OCI-LY1 (cell line): ENCODE results near the gene COL26A1.

Experiments used
- H2AFZ ChIP-seq: fragments of 200-600 bp; sonication (generic), shearing (Covaris generic); 2 replicates; pipeline ENCODE4 v1.6.0; 2014; ENCODE audit warnings: antibody characterized with exemption, mild to moderate bottlenecking, low read length
- H3F3A ChIP-seq: fragments of 200-600 bp; sonication (generic), shearing (Covaris generic); 2 replicates; pipeline ENCODE4 v1.6.0; 2014; ENCODE audit warnings: mild to moderate bottlenecking, antibody characterized with exemption, low read length, moderate library complexity; ENCODE audit not compliant: insufficient read depth
- H3K27ac ChIP-seq: fragments of 200-600 bp; sonication (generic); 2 replicates; pipeline ENCODE4 v1.5.1; 2014; ENCODE audit warnings: low read length, mixed run types, mild to moderate bottlenecking, low read depth; ENCODE audit not compliant: poor library complexity, severe bottlenecking
- H3K27me3 ChIP-seq: fragments of 200-600 bp; sonication (generic); 2 replicates; pipeline ENCODE4 v1.6.0; 2014; ENCODE audit warnings: antibody characterized with exemption, mild to moderate bottlenecking, low read length, moderate library complexity; ENCODE audit not compliant: insufficient read depth
- H3K36me3 ChIP-seq: fragments of 200-600 bp; sonication (generic); 2 replicates; pipeline ENCODE4 v1.6.1; 2014; ENCODE audit warnings: mild to moderate bottlenecking, antibody characterized with exemption, low read length, moderate library complexity, mixed read lengths; ENCODE audit not compliant: insufficient read depth
- H3K4me1 ChIP-seq: fragments of 200-600 bp; sonication (generic); 2 replicates; pipeline ENCODE4 v1.5.1; 2014; ENCODE audit warnings: mild to moderate bottlenecking, low read length, moderate library complexity; ENCODE audit not compliant: insufficient read depth, severe bottlenecking
- H3K4me2 ChIP-seq: fragments of 200-600 bp; sonication (generic), shearing (Covaris generic); 2 replicates; pipeline ENCODE4 v1.6.1; 2014; ENCODE audit warnings: low read length
- H3K4me3 ChIP-seq: fragments of 200-600 bp; sonication (generic); 2 replicates; pipeline ENCODE4 v1.5.1; 2014; ENCODE audit warnings: low read length, low read depth, mild to moderate bottlenecking, mixed read lengths; ENCODE audit not compliant: poor library complexity, severe bottlenecking
- H3K79me2 ChIP-seq: fragments of 200-600 bp; shearing (Covaris generic); 2 replicates; pipeline ENCODE4 v1.6.1; 2016; ENCODE audit warnings: mixed run types, low read length, mixed read lengths; ENCODE audit not compliant: insufficient read depth
- H3K9ac ChIP-seq: fragments of 200-600 bp; sonication (generic), shearing (Covaris generic); 2 replicates; pipeline ENCODE4 v1.6.1; 2014; ENCODE audit warnings: mild to moderate bottlenecking, low read length, mixed read lengths
- H3K9me2 ChIP-seq: fragments of 200-600 bp; sonication (generic), shearing (Covaris generic); 2 replicates; pipeline ENCODE4 v1.6.1; 2014; ENCODE audit warnings: low read depth, mild to moderate bottlenecking, low read length, mixed read lengths
- H3K9me3 ChIP-seq: fragments of 200-600 bp; shearing (Covaris generic); 2 replicates; pipeline ENCODE4 v1.6.1; 2014; ENCODE audit warnings: low read length, mixed read lengths
- H4K20me1 ChIP-seq: fragments of 200-600 bp; sonication (generic), shearing (Covaris generic); 2 replicates; pipeline ENCODE4 v1.6.0; 2016; ENCODE audit warnings: mild to moderate bottlenecking, low read length; ENCODE audit not compliant: insufficient read depth
- CTCF ChIP-seq: fragments of 200-600 bp; sonication (generic), shearing (Covaris generic); IDR thresholded peaks from 2 replicates; pipeline ENCODE4 v1.5.1; 2017; ENCODE audit warnings: mild to moderate bottlenecking, antibody characterized with exemption, low read length, moderate library complexity, mixed read lengths
- EZH2 ChIP-seq: fragments of 200-600 bp; sonication (generic), shearing (Covaris generic); IDR thresholded peaks from 2 replicates; pipeline ENCODE4 v1.8.0; 2017; ENCODE audit warnings: borderline replicate concordance, mixed run types, mild to moderate bottlenecking, antibody characterized with exemption, low read length, moderate library complexity, mixed read lengths

COL26A1 gene

DNA sequence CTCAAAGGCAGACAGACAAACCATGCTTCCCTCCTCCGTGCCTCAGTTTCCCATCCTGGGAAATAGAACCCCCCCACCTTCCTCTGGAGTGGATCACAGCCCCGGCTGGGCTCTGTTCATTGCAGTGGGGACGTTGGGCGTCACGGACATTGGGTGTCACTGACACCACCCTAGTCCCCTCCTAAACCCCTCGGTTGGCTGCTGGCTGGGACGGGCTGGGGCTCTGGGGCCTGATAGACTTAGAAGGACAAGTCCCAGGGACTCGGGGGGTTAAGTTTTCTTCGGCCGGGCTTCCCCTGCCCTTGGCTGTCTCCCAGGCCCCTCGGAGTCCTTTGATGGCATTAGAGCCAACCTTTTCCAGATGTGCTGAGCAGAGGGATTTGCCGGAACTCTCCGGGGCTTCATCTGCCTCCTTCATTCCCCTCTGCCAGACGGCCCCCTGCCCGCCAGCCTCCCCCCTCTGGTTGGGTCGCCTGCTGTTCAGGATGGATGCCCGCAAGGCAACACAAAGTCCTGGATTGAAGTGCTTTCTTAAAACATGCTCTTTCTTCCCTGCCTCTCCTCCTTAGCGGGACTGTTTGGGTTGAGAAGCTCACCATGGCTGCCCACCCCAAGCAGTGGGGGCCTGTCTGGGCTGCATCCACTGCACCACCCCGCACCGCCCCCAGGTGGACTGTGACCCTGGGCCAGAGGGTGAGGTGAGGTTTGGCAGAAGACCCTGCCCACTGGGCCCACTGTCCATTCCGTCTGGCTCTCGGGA lies 73.0 kb downstream of the COL26A1 start:
- no peaks in the 10 kb centered on the region for H3K36me3 ChIP-seq
- H3K27ac ChIP-seq: no peak overlapping the region
- TF ChIP-seq CTCF (no peak), EZH2 (no peak)
- no peaks in the 10 kb centered on the region for H3K9me2 ChIP-seq
- no peak overlapping the region for H3K4me2 ChIP-seq
- H3K79me2 ChIP-seq: no peaks in the 10 kb centered on the region
- no peaks in the 10 kb centered on the region for H4K20me1 ChIP-seq
- H3K27me3 ChIP-seq: 0 out of 2 replicates have a peak, but pooled peaks cover 11% of the 10 kb centered on the region
- H3K4me3 ChIP-seq: no peak overlapping the region
- no peaks in the 10 kb centered on the region for H3K4me1 ChIP-seq
- no peak overlapping the region for H3K9ac ChIP-seq
- H3K9me3 ChIP-seq: no peaks in the 10 kb centered on the region
- no peaks in the 10 kb centered on the region for H3F3A ChIP-seq
- H2AFZ ChIP-seq: no peak overlapping the region

DNA sequence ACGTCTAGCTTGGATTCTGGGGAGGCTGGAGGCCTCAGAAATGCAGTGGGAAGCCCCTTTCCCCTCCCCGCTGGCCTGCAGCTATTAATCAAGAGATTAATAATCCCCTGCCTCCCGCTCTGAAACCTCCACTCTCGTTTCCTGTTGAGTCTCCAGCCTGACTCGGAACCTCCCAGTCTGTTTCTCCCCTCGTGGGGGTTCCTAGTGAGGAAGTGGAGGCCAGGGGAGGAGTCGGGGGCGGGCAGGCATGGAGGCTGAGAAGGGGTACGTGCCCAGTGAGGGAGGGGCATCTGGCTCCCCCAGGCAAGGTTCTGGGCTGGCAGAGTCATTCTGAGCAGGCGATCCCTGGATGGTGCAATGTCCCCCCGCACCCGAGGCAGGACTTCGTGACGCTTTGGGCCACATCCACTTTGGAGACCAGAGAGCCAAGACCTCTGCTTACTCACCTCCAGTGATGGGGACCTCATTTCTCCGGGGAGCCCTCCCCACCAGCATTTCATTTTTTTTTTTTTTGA lies 73.6 kb downstream of the COL26A1 start:
- no peak overlapping the region for H2AFZ ChIP-seq
- H3K36me3 ChIP-seq: no peaks in the 10 kb centered on the region
- H3K79me2 ChIP-seq: no peaks in the 10 kb centered on the region
- no peak overlapping the region for H3K4me2 ChIP-seq
- no peaks in the 10 kb centered on the region for H3F3A ChIP-seq
- no peak for TF ChIP-seq CTCF
- TF ChIP-seq EZH2: no peak
- H3K4me3 ChIP-seq: no peak overlapping the region
- no peak overlapping the region for H3K9ac ChIP-seq
- H3K27ac ChIP-seq: no peak overlapping the region
- no peaks in the 10 kb centered on the region for H4K20me1 ChIP-seq
- H3K9me2 ChIP-seq: no peaks in the 10 kb centered on the region
- no peaks in the 10 kb centered on the region for H3K4me1 ChIP-seq
- 0 out of 2 replicates have a peak, but pooled peaks cover 8% of the 10 kb centered on the region for H3K27me3 ChIP-seq
- H3K9me3 ChIP-seq: no peaks in the 10 kb centered on the region

- H3K4me1 ChIP-seq: no peaks in the 10 kb centered on the region
Measured at GRCh38 chr7:101436857-101437576, 74.3 kb downstream of the COL26A1 start.

More at GRCh38 chr7:101436857-101437576, 74.3 kb downstream of the COL26A1 start:
- H3K9ac ChIP-seq: no peak overlapping the region
- H3K27ac ChIP-seq: no peak overlapping the region
- no peaks in the 10 kb centered on the region for H3K9me2 ChIP-seq
- TF ChIP-seq EZH2 (no peak), CTCF (no peak)
- no peak overlapping the region for H2AFZ ChIP-seq
- H4K20me1 ChIP-seq: no peaks in the 10 kb centered on the region
- no peak overlapping the region for H3K4me3 ChIP-seq
- no peaks in the 10 kb centered on the region for H3F3A ChIP-seq
- H3K27me3 ChIP-seq: 0 out of 2 replicates have a peak, but pooled peaks cover 4% of the 10 kb centered on the region
- H3K4me2 ChIP-seq: no peak overlapping the region
- no peaks in the 10 kb centered on the region for H3K79me2 ChIP-seq
- no peaks in the 10 kb centered on the region for H3K36me3 ChIP-seq
- no peaks in the 10 kb centered on the region for H3K9me3 ChIP-seq
